GM23338 (cell line): ENCODE results near the gene E2F3.

ENCODE experiments used
- EZH2 ChIP-seq: fragments of 200-600 bp; sonication (generic); IDR thresholded peaks from one replicate; pipeline ENCODE4 v1.8.0; 2017; ENCODE audit warnings: antibody characterized with exemption, mild to moderate bottlenecking, low read depth; ENCODE audit not compliant: unreplicated experiment
- TF ChIP-seq, protein P1 (sequence below), 2 experiments: fragments of 200-600 bp in 1 of 2; sonication (generic) in 1 of 2; conservative IDR thresholded peaks; 2 replicates each; pipeline versions ENCODE4 v1.5.1 to v1.6.1; 2016 to 2017; ENCODE audit warnings: antibody characterized with exemption in 2 of 2, low read depth in 2 of 2, mild to moderate bottlenecking in 2 of 2, moderate library complexity in 1 of 2

DNA sequence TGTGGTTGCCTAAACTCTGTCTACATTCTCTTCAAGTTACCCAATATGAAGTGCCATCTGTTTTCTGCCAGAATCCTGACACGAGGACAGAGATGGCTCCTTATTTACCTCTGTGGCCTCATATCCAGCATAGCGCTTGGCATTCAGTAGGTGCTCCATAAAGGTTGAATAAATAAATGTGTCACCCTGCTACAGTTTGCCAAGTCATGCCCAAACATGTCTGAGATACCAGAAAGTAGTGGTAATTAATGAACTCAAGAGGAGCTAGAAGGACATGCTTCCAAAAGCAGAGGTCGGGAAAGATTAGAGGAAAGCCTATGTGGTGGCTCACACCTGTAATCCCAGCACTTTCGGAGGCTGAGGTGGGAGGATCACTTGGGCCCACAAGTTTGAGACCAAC, 30.9 kb upstream of the E2F3 start:
- no peak for TF ChIP-seq EZH2
- TF ChIP-seq, protein P1, sequence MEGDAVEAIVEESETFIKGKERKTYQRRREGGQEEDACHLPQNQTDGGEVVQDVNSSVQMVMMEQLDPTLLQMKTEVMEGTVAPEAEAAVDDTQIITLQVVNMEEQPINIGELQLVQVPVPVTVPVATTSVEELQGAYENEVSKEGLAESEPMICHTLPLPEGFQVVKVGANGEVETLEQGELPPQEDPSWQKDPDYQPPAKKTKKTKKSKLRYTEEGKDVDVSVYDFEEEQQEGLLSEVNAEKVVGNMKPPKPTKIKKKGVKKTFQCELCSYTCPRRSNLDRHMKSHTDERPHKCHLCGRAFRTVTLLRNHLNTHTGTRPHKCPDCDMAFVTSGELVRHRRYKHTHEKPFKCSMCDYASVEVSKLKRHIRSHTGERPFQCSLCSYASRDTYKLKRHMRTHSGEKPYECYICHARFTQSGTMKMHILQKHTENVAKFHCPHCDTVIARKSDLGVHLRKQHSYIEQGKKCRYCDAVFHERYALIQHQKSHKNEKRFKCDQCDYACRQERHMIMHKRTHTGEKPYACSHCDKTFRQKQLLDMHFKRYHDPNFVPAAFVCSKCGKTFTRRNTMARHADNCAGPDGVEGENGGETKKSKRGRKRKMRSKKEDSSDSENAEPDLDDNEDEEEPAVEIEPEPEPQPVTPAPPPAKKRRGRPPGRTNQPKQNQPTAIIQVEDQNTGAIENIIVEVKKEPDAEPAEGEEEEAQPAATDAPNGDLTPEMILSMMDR (conservative IDR thresholded peaks at IDR 0.05; ENCODE audit: low read depth in 2 of 2): no peak
